DMS79 treated with DMSO at 0.1 percent for 48 hours (cell line): Measurements from ENCODE around the gene CTNND2.
"Not testable (repeated sequence)": the region's sequence is repeated elsewhere in the genome, so short reads cannot be mapped to it uniquely, and the experiment has no call there.

Experiments used
- DNase-seq: peaks from one replicate; lab custom pipeline; 2025; lab: John Stamatoyannopoulos, UW

Gene CTNND2

GRCh38 chr5:11873587-11873986 lies 30.7 kb downstream of the CTNND2 start:
- DNase-seq, result no peak

GRCh38 chr5:11869203-11869602 lies 35.0 kb downstream of the CTNND2 start:
- no peak for DNase-seq

GRCh38 chr5:11863911-11864310 lies 40.3 kb downstream of the CTNND2 start:
- no peak for DNase-seq

GRCh38 chr5:11857391-11857790 lies 46.9 kb downstream of the CTNND2 start:
- no peak for DNase-seq

GRCh38 chr5:11854936-11855335 lies 49.3 kb downstream of the CTNND2 start:
- no peak for DNase-seq

- DNase-seq, result no peak
Observed at GRCh38 chr5:11853796-11854195, 50.5 kb downstream of the CTNND2 start.

GRCh38 chr5:11853140-11853539 lies 51.1 kb downstream of the CTNND2 start:
- DNase-seq, result no peak

- DNase-seq, result no peak
Observed at GRCh38 chr5:11852717-11853087, 51.5 kb downstream of the CTNND2 start.

GRCh38 chr5:11851965-11852716 lies 52.1 kb downstream of the CTNND2 start:
- DNase-seq, result no peak

GRCh38 chr5:11851416-11851815 lies 52.8 kb downstream of the CTNND2 start:
- no peak for DNase-seq

- not testable (repeated sequence) for DNase-seq
Observed at GRCh38 chr5:11828566-11828965, 75.7 kb downstream of the CTNND2 start.

GRCh38 chr5:11822598-11822997 lies 81.6 kb downstream of the CTNND2 start:
- DNase-seq, result no peak

GRCh38 chr5:11815916-11816315 lies 88.3 kb downstream of the CTNND2 start:
- no peak for DNase-seq

GRCh38 chr5:11815481-11815880 lies 88.8 kb downstream of the CTNND2 start:
- no peak for DNase-seq

- DNase-seq, result no peak
Observed at GRCh38 chr5:11814373-11814772, 89.9 kb downstream of the CTNND2 start.

GRCh38 chr5:11809407-11809806 lies 94.8 kb downstream of the CTNND2 start:
- no peak for DNase-seq

GRCh38 chr5:11803436-11803835 lies 100.8 kb downstream of the CTNND2 start:
- DNase-seq, result no peak

GRCh38 chr5:11801061-11801460 lies 103.2 kb downstream of the CTNND2 start:
- DNase-seq, result no peak

- DNase-seq, result no peak
Observed at GRCh38 chr5:11797132-11797531, 107.1 kb downstream of the CTNND2 start.

GRCh38 chr5:11793396-11793795 lies 110.8 kb downstream of the CTNND2 start:
- DNase-seq, result no peak

GRCh38 chr5:11792621-11793020 lies 111.6 kb downstream of the CTNND2 start:
- no peak for DNase-seq

- DNase-seq, result no peak
Observed at GRCh38 chr5:11791792-11792191, 112.5 kb downstream of the CTNND2 start.

GRCh38 chr5:11790201-11790600 lies 114.0 kb downstream of the CTNND2 start:
- no peak for DNase-seq

- no peak for DNase-seq
Observed at GRCh38 chr5:11785771-11786352, 118.4 kb downstream of the CTNND2 start.
